Middle frontal gyrus (tissue), 1 donor: Measurements from ENCODE around the gene CDC42BPG.
"Not testable (repeated sequence)": the region's sequence is repeated elsewhere in the genome, so short reads cannot be mapped to it uniquely, and the experiment has no call there.

Experiments used
- DNase-seq: peaks from one replicate; pipeline ENCODE4 v3.0.0-alpha.2; 2015; ENCODE audit warnings: low spot score; ENCODE audit errors: extremely low spot score

The CDC42BPG gene

GRCh38 chr11:64849598-64850356, 5.3 kb upstream of the CDC42BPG start:
- no peak for DNase-seq

- no peak for DNase-seq
These were observed 4.6 kb upstream of the CDC42BPG start for GRCh38 chr11:64848826-64849597.

- DNase-seq = no peak
These were observed 3.9 kb upstream of the CDC42BPG start for GRCh38 chr11:64848214-64848825.

GRCh38 chr11:64846998-64847666, 2.7 kb upstream of the CDC42BPG start:
- peak; percentile 56 for DNase-seq

GRCh38 chr11:64845776-64846129, 1.3 kb upstream of the CDC42BPG start:
- DNase-seq = not testable (repeated sequence)

GRCh38 chr11:64845129-64845775, 799 bp upstream of the CDC42BPG start:
- no peak for DNase-seq

- DNase-seq = no peak
These were observed 645 bp downstream of the CDC42BPG start for GRCh38 chr11:64843686-64844329.

- no peak for DNase-seq
These were observed 1.4 kb downstream of the CDC42BPG start for GRCh38 chr11:64842851-64843685.

GRCh38 chr11:64842366-64842759, 2.1 kb downstream of the CDC42BPG start:
- no peak for DNase-seq

- no peak for DNase-seq
These were observed 2.7 kb downstream of the CDC42BPG start for GRCh38 chr11:64841592-64842365.

GRCh38 chr11:64839887-64840782, 4.3 kb downstream of the CDC42BPG start:
- DNase-seq = no peak

- DNase-seq = no peak
These were observed 5.1 kb downstream of the CDC42BPG start for GRCh38 chr11:64839335-64839734.

- no peak for DNase-seq
These were observed 5.7 kb downstream of the CDC42BPG start for GRCh38 chr11:64838600-64839334.

- no peak for DNase-seq
These were observed 6.5 kb downstream of the CDC42BPG start for GRCh38 chr11:64837887-64838351.

GRCh38 chr11:64836448-64837072, 7.9 kb downstream of the CDC42BPG start:
- DNase-seq = no peak

GRCh38 chr11:64835616-64836447, 8.6 kb downstream of the CDC42BPG start:
- no peak for DNase-seq
